DND-41 (cell line): Measurements from ENCODE around the gene EHBP1.

Source experiments
- ATAC-seq: fragments of 200-7000 bp; cut with Tn5 transposase; 3 replicates; pipeline ENCODE4 v1.9.1; 2021; ENCODE audit warnings: low read depth; ENCODE audit not compliant: insufficient read depth
- DNase-seq: peaks from one replicate; pipeline ENCODE4 v3.0.0-alpha.2; 2020
- H2AFZ ChIP-seq: 2 replicates; pipeline ENCODE4 v1.6.0; 2012; ENCODE audit warnings: low read depth, low read length
- H3K27ac ChIP-seq: 2 replicates; pipeline ENCODE4 v1.5.1; 2012; ENCODE audit warnings: low read length, inconsistent platforms
- H3K27me3 ChIP-seq: fragments of 200-600 bp; sonication (generic); 2 replicates; pipeline ENCODE4 v1.6.0; 2012; ENCODE audit warnings: low read length, mild to moderate bottlenecking, inconsistent platforms; ENCODE audit not compliant: insufficient read depth, poor library complexity
- H3K36me3 ChIP-seq: 2 replicates; pipeline ENCODE4 v1.5.1; 2012; ENCODE audit warnings: low read length, inconsistent platforms; ENCODE audit not compliant: insufficient read depth
- H3K4me1 ChIP-seq: 2 replicates; pipeline ENCODE4 v1.5.1; 2012; ENCODE audit warnings: mild to moderate bottlenecking, low read length; ENCODE audit not compliant: insufficient read depth
- H3K4me2 ChIP-seq: 2 replicates; pipeline ENCODE4 v1.6.0; 2012; ENCODE audit warnings: mild to moderate bottlenecking, moderate library complexity, low read length, inconsistent platforms; ENCODE audit not compliant: insufficient read depth
- H3K4me3 ChIP-seq, 2 experiments: fragments of 200-600 bp in 1 of 2; shearing (Covaris generic) in 1 of 2; 2 replicates each; pipeline ENCODE4 v1.5.1; 2012 to 2016; ENCODE audit warnings: inconsistent platforms in 2 of 2, low read length in 2 of 2, mild to moderate bottlenecking in 2 of 2, low read depth in 1 of 2, moderate library complexity in 1 of 2
- H3K79me2 ChIP-seq: 2 replicates; pipeline ENCODE4 v1.6.0; 2012; ENCODE audit warnings: low read length, inconsistent platforms; ENCODE audit not compliant: insufficient read depth
- H3K9ac ChIP-seq: 2 replicates; pipeline ENCODE4 v1.6.0; 2012; ENCODE audit warnings: low read depth, mild to moderate bottlenecking, inconsistent platforms, low read length, moderate library complexity
- H3K9me3 ChIP-seq: 2 replicates; pipeline ENCODE4 v1.5.1; 2012; ENCODE audit warnings: low read length, moderate library complexity, mild to moderate bottlenecking, inconsistent platforms; ENCODE audit not compliant: insufficient read depth, severe bottlenecking
- H4K20me1 ChIP-seq: 2 replicates; pipeline ENCODE4 v1.6.0; 2012; ENCODE audit warnings: low read length; ENCODE audit not compliant: insufficient read depth
- CTCF ChIP-seq: IDR thresholded peaks from 2 replicates; pipeline ENCODE4 v1.5.1; 2012; ENCODE audit warnings: borderline replicate concordance, low read length, moderate library complexity, mild to moderate bottlenecking; ENCODE audit not compliant: poor library complexity, severe bottlenecking; ENCODE audit errors: extremely low read depth
- EZH2 ChIP-seq: IDR thresholded peaks from 3 replicates; pipeline ENCODE4 v1.6.1; 2012; ENCODE audit warnings: borderline replicate concordance, low read depth, mild to moderate bottlenecking, moderate library complexity, low read length, inconsistent platforms; ENCODE audit not compliant: severe bottlenecking

Gene EHBP1

GRCh38 chr2:63057249-63058143 is 352.0 kb downstream of the EHBP1 start:
- Histone ChIP-seq H3K36me3 (peaks cover 44% of the 10 kb centered on the region), H3K4me2 (no peak overlapping the region), H2AFZ (no peak overlapping the region), H3K9ac (no peak overlapping the region), H3K4me1 (0 out of 2 replicates have a peak, but pooled peaks cover 2% of the 10 kb centered on the region), H3K27ac (no peak overlapping the region), H4K20me1 (no peaks in the 10 kb centered on the region), H3K9me3 (no peaks in the 10 kb centered on the region), H3K27me3 (no peaks in the 10 kb centered on the region), H3K79me2 (peaks cover 4% of the 10 kb centered on the region; the same call in 1 of the 2 replicates), H3K4me3 (no peak overlapping the region)
- ATAC-seq = no peak
- no peak for DNase-seq
- TF ChIP-seq CTCF = no peak
- TF ChIP-seq EZH2 = no peak

GRCh38 chr2:63058144-63058920 is 352.8 kb downstream of the EHBP1 start:
- no peaks in the 10 kb centered on the region for H4K20me1 ChIP-seq
- no peak overlapping the region for H3K4me2 ChIP-seq
- no peaks in the 10 kb centered on the region for H3K9me3 ChIP-seq
- no peak for DNase-seq
- H3K27me3 ChIP-seq = no peaks in the 10 kb centered on the region
- no peak overlapping the region for H3K27ac ChIP-seq
- H3K9ac ChIP-seq = no peak overlapping the region
- H3K4me1 ChIP-seq = no peaks in the 10 kb centered on the region
- no peak overlapping the region for H2AFZ ChIP-seq
- H3K36me3 ChIP-seq = peaks cover 36% of the 10 kb centered on the region
- H3K79me2 ChIP-seq = no peaks in the 10 kb centered on the region; the same call in 1 of the 2 replicates
- TF ChIP-seq CTCF = no peak
- no peak for TF ChIP-seq EZH2
- no peak overlapping the region for H3K4me3 ChIP-seq
- no peak for ATAC-seq

GRCh38 chr2:63058921-63059792 is 353.6 kb downstream of the EHBP1 start:
- H3K4me2 ChIP-seq = no peak overlapping the region
- DNase-seq (no peak), ATAC-seq (no peak)
- H3K27me3 ChIP-seq = no peaks in the 10 kb centered on the region
- H3K79me2 ChIP-seq = no peaks in the 10 kb centered on the region
- no peak for TF ChIP-seq EZH2
- no peak for TF ChIP-seq CTCF
- peaks cover 29% of the 10 kb centered on the region for H3K36me3 ChIP-seq
- H2AFZ ChIP-seq = no peak overlapping the region
- no peaks in the 10 kb centered on the region for H4K20me1 ChIP-seq
- no peak overlapping the region for H3K27ac ChIP-seq
- no peaks in the 10 kb centered on the region for H3K9me3 ChIP-seq
- no peak overlapping the region for H3K4me3 ChIP-seq
- H3K9ac ChIP-seq = no peak overlapping the region
- no peaks in the 10 kb centered on the region for H3K4me1 ChIP-seq
